Measurements from ENCODE around the gene THSD7B. TPM values are rescaled to one million over a fixed set of nuclear protein-coding genes. Genes with fewer than 3 reads are reported as not detected.

THSD7B gene
- total and polyA plus RNA-seq, 2 of the 8 experiments (the other 6 are each of a cell fraction or from before 2014, with no cell fraction given) = 0.60 to 2.9 TPM

GRCh38 chr2:137676346-137676745 is 911.0 kb downstream of the THSD7B start (continued):
- TF ChIP-seq RFX5 (IDR thresholded peaks at IDR 0.05; ENCODE audit: borderline replicate concordance, low read depth, low read length) = no peak
- no peak for TF ChIP-seq CHD2 (IDR thresholded peaks at IDR 0.05; ENCODE audit: low read length)
- TF ChIP-seq SIN3A (conservative IDR thresholded peaks at IDR 0.05 in 1 of 2, IDR thresholded peaks at IDR 0.05 in 1 of 2; ENCODE audit: low read depth in 1 of 2, low read length in 2 of 2) = no peak
